T-helper 1 cell treated with Interleukin-12 subunit alpha and Interleukin-12 subunit beta and Interleukin-4 antibody, amounts not matched to agents 30 μg/mL and 1 μg/mL, for 36 hours (primary cell): Measurements from ENCODE around the gene TUBA4A.
A peak's percentile ranks its signal among the peaks of the same experiment; 100 is the strongest.

Source experiments
- H3K27ac Mint-ChIP-seq: one replicate; pipeline ENCODE4 v1.8.0; 2021; ENCODE audit warnings: mild to moderate bottlenecking, mixed read lengths
- H3K27me3 Mint-ChIP-seq: one replicate; pipeline ENCODE4 v1.8.0; 2021; ENCODE audit warnings: low read depth, mixed read lengths
- H3K36me3 Mint-ChIP-seq: one replicate; pipeline ENCODE4 v1.8.0; 2021; ENCODE audit warnings: low read depth, mixed read lengths
- H3K4me1 Mint-ChIP-seq: one replicate; pipeline ENCODE4 v1.8.0; 2021; ENCODE audit warnings: low read depth, mixed read lengths
- H3K4me3 Mint-ChIP-seq: one replicate; pipeline ENCODE4 v1.8.0; 2021; ENCODE audit warnings: mild to moderate bottlenecking, moderate library complexity, mixed read lengths
- H3K9me3 Mint-ChIP-seq: one replicate; pipeline ENCODE4 v1.8.0; 2021; ENCODE audit warnings: mixed read lengths

The TUBA4A gene

DNA sequence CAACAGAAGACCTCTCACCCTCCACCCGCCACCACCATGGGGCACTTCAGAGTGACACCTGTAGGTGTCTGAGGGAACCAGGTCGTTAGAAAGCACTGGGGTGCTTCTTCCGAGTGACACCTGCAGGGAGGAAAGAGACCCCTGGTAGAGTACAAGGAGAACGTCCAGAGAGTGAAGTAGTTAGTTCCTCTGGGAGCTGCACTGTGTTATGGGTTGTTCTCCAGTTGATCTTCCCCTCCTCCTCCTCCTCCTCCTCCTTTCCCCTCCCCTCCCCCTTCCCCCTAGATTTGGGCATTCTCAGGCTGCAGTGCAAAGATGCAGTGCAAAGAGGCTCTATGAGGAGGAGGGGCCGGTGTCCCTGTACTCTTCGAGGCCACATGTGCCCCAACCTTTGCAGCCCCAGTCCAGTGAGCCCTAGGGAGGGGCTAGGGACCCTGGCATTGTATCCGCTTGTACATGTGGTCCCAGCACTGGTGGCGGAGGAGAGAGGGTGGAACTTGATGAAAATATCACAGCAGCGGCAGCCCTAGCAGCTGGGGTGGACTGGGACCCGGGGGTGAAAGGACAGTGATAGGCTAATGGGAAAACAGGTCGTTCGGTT is 26.3 kb upstream of the TUBA4A start:
- Mint-ChIP-seq H3K27me3 (no peaks in the 10 kb centered on the region), H3K36me3 (peaks cover 13% of the 10 kb centered on the region), H3K27ac (peak overlapping the region; percentile 99), H3K4me1 (peaks cover 35% of the 10 kb centered on the region), H3K4me3 (peak overlapping the region; percentile 98), H3K9me3 (no peaks in the 10 kb centered on the region)

DNA sequence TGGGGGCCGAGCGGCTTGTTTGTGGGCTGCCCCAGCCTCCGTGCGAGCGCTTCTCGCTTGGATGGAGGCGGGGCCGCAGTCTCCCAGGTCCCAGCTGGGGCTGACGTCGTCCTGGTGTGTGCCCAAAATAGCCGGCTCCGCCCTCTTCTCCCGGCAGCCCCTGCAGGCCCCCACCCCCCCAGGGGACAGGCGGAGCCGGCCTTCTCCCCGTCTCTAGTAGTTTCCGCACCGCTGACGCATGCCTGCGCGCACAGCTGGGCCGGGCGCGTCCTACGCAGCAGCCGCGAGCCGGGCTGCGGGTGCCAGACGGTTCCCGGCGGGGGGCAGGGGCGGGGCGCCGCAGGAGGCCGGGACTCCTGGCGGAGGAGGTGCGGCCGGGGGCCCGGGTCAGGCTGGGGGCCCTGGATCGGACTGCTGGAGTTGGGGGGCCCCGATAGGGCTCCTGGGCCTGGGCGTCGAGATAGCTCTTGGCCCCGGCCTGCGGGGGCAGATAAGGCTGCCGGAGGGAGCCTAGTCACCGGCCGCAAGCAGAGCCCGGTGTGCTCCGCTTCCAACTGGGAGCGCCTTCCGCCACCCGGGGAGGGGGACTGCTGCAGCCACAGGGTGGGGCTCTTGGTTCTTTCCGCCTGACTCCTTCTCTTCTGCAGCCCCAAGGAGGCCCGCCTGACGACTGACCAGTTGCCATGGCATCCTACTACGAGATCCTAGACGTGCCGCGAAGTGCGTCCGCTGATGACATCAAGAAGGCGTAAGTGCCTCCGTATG is 25.6 kb upstream of the TUBA4A start, which contains the start of gene DNAJB2:
DNAJB2 (plus strand) TSS at position 216 of the 765 bp plus-strand sequence; CDS start at position 684, 468 bp downstream.
- H3K27ac Mint-ChIP-seq: peak within 1 kb of the TSS; percentile 99
- peaks cover 4% of the 10 kb centered on the region for H3K27me3 Mint-ChIP-seq
- H3K9me3 Mint-ChIP-seq: no peaks in the 10 kb centered on the region
- peaks cover 13% of the 10 kb centered on the region for H3K36me3 Mint-ChIP-seq
- H3K4me1 Mint-ChIP-seq: peaks cover 35% of the 10 kb centered on the region
- peak within 1 kb of the TSS; percentile 98 for H3K4me3 Mint-ChIP-seq

DNA sequence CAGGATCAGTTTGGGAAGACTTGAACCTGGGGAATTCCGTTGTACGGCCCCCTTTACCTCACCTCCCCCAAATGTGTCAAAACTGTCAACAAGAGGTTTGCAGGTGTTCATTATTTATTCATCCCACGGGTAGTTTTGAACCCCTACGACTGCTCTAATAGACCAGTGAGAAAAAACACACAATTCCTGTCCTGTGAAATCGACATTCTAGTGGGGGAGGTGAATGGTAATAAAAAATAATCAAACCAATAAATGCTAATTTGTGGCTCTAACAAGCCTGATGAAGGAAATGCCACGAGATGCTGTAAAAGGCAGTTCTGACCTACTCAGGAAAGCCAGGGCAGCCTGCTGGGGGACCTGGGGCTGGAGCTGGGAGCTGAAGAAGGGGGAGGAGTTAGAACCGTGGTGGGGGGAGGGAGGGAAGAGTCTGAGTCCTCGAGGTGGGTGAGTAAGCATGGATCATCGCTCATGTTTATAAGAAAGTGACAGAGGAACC is 25.0 kb upstream of the TUBA4A start:
- peaks cover 35% of the 10 kb centered on the region for H3K4me1 Mint-ChIP-seq
- no peaks in the 10 kb centered on the region for H3K9me3 Mint-ChIP-seq
- H3K27me3 Mint-ChIP-seq: peaks cover 4% of the 10 kb centered on the region
- peak overlapping the region; percentile 98 for H3K27ac Mint-ChIP-seq
- peaks cover 13% of the 10 kb centered on the region for H3K36me3 Mint-ChIP-seq
- H3K4me3 Mint-ChIP-seq: peak overlapping the region; percentile 98

DNA sequence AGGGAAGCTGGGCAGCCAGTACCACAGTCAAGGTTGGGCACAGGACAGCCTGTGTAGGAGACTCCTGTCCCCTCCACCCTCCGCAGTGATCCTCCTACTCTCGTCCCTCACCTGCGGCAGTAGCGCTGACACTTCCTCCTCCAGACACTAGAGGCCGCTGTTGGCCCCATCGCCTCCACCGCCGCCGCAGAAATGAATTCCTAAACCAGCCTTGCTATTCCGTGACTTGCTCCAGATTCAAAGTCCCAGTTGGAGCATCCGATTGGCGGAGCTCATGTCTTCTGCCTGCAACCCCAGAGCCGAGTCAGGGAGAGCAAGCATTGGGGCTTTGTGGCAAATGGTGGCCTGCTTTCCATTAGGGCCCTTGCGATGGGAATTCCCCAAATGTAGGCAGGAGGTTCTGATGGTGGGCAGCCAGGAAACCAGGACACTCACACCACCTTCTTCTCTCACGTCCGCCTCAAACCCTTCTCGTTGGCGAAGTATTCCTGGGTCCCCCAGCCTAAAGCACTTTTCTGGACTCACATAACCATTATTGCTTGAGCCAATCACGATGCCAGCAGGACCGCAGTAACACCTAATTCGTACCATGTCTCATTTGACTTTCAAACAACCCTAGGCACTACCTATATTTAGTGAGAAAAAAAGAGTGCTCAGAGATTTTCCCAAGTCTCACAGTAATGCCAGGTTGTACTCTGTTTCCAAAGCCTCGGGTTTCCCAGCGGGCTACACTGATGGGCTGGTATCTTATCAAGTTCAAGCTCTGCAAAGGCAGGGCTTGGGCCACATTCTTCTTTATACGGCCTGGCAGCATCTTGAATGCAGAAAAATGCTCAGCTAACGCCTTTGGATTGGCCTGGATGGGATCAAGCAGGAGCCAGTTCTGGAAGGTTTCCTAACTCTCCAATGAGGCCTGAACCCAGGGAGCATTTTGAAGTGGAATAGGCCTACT is 24.3 kb upstream of the TUBA4A start:
- Mint-ChIP-seq H3K36me3 (peaks cover 10% of the 10 kb centered on the region), H3K27me3 (peaks cover 4% of the 10 kb centered on the region), H3K9me3 (no peaks in the 10 kb centered on the region), H3K4me1 (peaks cover 35% of the 10 kb centered on the region), H3K4me3 (peak overlapping the region; percentile 98), H3K27ac (peak overlapping the region; percentile 98)

DNA sequence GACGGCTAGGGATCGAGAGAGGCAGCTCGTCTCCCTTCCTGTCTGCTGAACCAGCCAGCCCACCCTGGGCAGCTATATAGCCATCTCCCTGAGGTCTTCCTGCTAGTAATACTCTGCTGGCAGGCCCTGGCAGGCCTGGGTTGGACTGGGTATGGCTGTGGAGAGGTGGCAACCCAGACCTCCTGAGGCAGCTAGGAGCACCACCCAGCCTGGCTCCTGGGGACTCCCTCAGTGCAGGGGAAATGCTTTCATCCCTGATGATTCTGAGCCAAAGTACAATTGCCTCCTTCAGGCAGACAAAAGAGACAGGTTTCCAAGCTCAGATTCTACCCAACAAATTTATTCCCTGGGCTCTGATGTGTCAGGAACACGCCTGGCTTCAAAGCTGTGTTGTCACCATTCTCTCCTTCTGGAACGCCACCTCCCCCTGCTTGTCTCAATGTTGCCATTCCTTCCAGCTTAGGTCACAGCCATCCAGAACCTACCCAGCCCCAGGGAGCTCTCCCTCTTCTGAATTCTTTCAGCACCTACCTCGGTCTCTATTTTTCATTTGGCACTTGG is 20.7 kb upstream of the TUBA4A start:
- no peak overlapping the region for H3K4me3 Mint-ChIP-seq
- H3K4me1 Mint-ChIP-seq: peaks cover 20% of the 10 kb centered on the region
- H3K27me3 Mint-ChIP-seq: peaks cover 10% of the 10 kb centered on the region
- no peak overlapping the region for H3K27ac Mint-ChIP-seq
- no peaks in the 10 kb centered on the region for H3K36me3 Mint-ChIP-seq
- no peaks in the 10 kb centered on the region for H3K9me3 Mint-ChIP-seq

DNA sequence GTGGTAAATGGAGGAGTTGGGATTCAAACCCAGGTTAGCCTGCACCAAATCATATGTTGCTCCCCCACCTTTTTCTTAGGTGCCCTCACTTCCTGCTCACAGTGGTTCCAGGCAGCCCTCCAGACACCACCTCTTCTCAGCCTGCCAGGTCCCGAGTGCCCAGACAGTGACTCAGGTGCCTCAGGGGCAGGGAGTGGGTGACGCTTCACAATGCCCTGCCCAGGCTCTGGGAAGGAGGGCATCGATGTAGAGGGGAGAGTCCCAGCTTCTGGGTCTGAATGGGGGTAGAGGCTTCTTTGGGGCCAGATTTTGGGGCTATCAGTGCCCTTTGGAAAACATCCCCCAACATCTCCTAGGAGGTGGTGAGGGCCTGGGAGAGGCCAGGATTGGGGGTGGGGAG is 20.2 kb upstream of the TUBA4A start:
- Mint-ChIP-seq H3K36me3 (no peaks in the 10 kb centered on the region), H3K9me3 (no peaks in the 10 kb centered on the region), H3K4me1 (peaks cover 19% of the 10 kb centered on the region), H3K27ac (no peak overlapping the region), H3K4me3 (no peak overlapping the region), H3K27me3 (peaks cover 10% of the 10 kb centered on the region)

DNA sequence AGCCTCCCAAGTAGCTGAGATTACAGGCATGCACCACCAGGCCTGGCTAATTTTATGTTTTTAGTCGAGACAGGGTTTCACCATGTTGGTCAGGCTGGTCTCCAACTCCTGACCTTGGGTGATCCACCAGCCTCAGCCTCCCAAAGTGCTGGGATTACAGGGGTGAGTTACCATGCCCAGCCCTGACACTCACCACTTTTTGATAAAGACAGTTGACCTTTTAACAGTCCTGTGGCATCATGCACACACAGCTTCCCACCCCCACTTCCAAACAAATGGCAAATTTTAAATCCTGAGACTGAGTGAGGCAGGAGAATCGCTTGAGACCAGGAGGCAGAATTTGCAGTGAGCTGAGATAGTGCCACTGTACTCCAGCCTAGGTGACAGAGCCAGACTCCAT is 19.3 kb upstream of the TUBA4A start:
- Mint-ChIP-seq H3K4me3 (no peak overlapping the region), H3K9me3 (no peaks in the 10 kb centered on the region), H3K36me3 (no peaks in the 10 kb centered on the region), H3K4me1 (peaks cover 9% of the 10 kb centered on the region), H3K27me3 (peaks cover 10% of the 10 kb centered on the region), H3K27ac (no peak overlapping the region)

DNA sequence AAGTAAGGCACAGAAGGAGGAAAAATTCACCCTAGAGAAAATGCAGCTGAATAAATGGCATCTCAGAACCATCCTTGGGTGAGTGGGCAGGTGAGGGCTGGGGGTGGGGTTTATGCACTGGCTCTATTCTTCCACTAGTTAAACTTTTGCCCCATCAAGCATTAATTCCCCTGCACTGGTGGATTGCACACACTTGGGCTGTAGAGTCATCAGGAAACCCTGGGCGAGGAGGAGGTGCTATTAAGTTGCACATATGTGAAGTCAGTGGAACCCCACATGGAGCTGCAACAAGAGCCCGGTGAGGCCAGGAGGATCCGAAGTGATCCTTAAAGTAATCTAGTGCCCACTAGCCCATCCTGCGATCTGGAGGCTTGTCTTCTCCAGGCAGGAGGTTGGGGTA is 18.6 kb upstream of the TUBA4A start:
- H3K4me3 Mint-ChIP-seq: no peak overlapping the region
- no peaks in the 10 kb centered on the region for H3K36me3 Mint-ChIP-seq
- no peaks in the 10 kb centered on the region for H3K9me3 Mint-ChIP-seq
- peaks cover 3% of the 10 kb centered on the region for H3K4me1 Mint-ChIP-seq
- H3K27me3 Mint-ChIP-seq: peaks cover 10% of the 10 kb centered on the region
- no peak overlapping the region for H3K27ac Mint-ChIP-seq

DNA sequence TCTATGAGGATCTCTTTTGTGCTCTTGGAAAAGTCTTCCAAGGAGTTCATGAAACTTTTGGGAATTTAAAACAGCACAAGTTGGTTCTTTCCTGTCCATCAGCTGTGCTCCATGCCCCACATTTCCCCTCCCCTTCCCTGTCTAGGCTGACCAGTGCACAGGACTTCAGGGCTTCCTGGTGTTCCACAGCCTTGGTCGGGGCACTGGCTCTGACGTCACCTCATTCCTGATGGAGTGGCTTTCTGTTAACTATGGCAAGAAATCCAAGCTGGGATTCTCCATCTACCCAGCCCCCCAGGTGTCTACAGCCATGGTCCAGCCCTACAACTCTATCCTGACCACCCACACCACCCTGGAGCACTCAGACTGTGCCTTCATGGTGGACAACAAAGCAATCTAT is 17.3 kb upstream of the TUBA4A start:
- H3K4me3 Mint-ChIP-seq: no peak overlapping the region
- H3K36me3 Mint-ChIP-seq: no peaks in the 10 kb centered on the region
- H3K27me3 Mint-ChIP-seq: peaks cover 10% of the 10 kb centered on the region
- no peaks in the 10 kb centered on the region for H3K9me3 Mint-ChIP-seq
- no peaks in the 10 kb centered on the region for H3K4me1 Mint-ChIP-seq
- no peak overlapping the region for H3K27ac Mint-ChIP-seq

DNA sequence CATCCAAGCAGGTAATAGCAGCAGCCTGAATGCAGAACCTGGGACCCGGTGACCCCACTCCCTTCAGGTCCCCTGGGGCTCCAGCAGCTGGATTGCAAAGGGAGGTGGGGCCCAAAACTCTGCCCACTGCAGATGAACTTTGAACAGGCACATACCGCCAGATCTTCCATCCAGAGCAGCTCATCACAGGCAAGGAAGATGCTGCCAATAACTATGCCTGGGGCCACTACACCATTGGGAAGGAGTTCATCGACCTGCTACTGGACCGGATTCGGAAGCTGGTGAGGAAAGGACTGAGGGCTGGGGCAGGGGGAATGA is 16.3 kb upstream of the TUBA4A start:
- Mint-ChIP-seq H3K36me3 (no peaks in the 10 kb centered on the region), H3K4me1 (no peaks in the 10 kb centered on the region), H3K27ac (no peak overlapping the region), H3K9me3 (no peaks in the 10 kb centered on the region), H3K4me3 (no peak overlapping the region), H3K27me3 (peaks cover 10% of the 10 kb centered on the region)

DNA sequence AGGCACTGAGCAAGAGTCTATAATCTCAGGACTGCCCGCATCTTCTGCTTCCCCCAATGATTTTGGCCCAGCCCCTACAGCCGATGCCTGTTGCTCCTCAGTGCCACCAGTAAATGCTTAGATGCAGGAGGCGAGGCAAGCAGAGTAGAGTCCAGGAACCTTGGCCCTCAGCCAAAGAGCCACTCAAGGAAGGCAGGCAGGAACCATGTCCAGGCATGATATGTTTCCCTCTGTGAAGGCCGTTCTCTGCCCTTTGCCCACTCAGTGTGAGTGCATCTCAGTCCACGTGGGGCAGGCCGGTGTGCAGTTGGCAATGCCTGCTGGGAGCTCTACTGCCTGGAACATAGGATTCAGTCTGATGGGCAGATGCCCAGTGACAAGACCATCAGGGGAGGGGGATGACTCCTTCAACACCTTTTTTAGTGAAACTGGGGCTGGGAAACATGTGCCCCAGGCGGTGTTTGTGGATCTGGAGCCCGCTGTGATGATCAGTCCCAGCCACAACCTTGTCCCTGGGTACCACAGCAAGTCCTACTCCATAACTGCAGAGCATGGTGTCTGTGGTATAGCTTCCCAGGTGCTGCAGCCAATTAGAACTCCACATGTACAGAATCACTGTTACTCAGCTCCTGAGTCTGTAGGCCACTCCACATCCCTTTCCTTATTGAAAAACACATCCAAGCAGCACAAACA is 15.8 kb upstream of the TUBA4A start:
- Mint-ChIP-seq H3K4me3 (no peak overlapping the region), H3K27ac (no peak overlapping the region), H3K27me3 (peaks cover 6% of the 10 kb centered on the region), H3K36me3 (no peaks in the 10 kb centered on the region), H3K4me1 (no peaks in the 10 kb centered on the region), H3K9me3 (no peaks in the 10 kb centered on the region)

DNA sequence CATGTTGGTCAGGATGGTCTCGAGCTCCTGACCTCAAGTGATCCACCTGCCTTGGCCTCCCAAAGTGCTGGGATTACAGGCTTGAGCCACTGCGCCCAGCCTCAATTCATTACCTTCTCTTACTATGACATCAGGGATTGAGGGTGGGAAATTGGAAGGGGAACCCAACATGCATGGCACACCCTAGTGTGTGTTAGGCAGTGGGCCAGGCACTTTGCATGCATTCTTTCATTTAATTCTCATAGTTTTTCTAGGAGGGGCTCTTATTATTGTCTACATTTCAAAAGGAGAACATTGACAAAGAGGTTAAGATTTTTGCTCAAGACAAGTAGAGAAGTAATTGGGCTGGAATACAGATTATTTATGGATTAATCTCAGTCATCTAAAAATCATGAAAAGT is 14.6 kb upstream of the TUBA4A start:
- H3K36me3 Mint-ChIP-seq: no peaks in the 10 kb centered on the region
- H3K27ac Mint-ChIP-seq: no peak overlapping the region
- no peaks in the 10 kb centered on the region for H3K9me3 Mint-ChIP-seq
- peaks cover 6% of the 10 kb centered on the region for H3K27me3 Mint-ChIP-seq
- no peak overlapping the region for H3K4me3 Mint-ChIP-seq
- H3K4me1 Mint-ChIP-seq: no peaks in the 10 kb centered on the region

DNA sequence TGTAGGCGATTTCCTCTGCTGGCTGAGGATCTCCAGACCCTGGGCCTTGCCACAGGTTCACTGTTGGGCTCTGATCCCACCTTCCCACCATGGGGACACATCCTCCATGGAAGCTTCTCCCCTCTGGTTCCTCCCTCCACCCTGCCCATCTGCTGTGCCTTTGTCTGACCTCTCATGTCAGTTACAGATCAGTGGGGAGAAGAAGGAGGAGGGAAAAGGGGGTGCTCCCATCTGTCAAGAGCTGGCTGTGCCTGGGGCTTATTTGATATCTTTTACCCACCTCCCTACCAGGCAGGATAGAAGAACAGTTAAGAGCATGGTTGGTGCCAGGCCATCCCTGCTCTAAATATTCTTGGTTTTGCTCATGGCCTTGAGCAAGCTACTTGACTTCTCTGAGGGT is 13.2 kb upstream of the TUBA4A start:
- Mint-ChIP-seq H3K27me3 (peaks cover 9% of the 10 kb centered on the region), H3K27ac (no peak overlapping the region), H3K4me3 (no peak overlapping the region), H3K4me1 (no peaks in the 10 kb centered on the region), H3K9me3 (no peaks in the 10 kb centered on the region), H3K36me3 (no peaks in the 10 kb centered on the region)

DNA sequence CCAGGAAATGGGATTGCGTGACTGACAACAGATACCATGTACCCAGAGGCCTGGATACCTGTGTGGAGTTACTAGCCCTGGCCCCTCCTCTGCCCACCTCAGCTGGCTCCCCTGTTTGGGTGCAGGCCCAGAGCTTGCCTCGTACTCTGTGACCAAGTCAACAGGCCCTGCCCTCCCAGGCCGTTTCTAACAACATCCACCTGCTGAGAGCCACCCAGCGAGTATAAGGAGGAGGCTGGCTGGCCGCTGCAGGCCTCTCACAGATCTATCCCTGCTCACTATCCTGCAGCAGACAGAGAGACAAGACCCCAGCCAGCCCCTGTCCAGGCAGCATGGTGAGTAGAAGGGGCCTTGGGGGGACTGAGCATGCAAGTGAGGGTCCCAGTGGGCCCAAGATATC is 12.5 kb upstream of the TUBA4A start:
- Mint-ChIP-seq H3K36me3 (no peaks in the 10 kb centered on the region), H3K4me3 (no peak overlapping the region), H3K27ac (no peak overlapping the region), H3K4me1 (no peaks in the 10 kb centered on the region), H3K9me3 (no peaks in the 10 kb centered on the region), H3K27me3 (peaks cover 14% of the 10 kb centered on the region)
